HEK293T (cell line): ENCODE results near the gene OLA1.

Experiments
- ARNT ChIP-seq: fragments of 450-650 bp; IDR thresholded peaks from 2 replicates; pipeline ENCODE4 v1.6.1; 2017; ENCODE audit warnings: mild to moderate bottlenecking
- BHLHE40 ChIP-seq: fragments of 450-650 bp; IDR thresholded peaks from 2 replicates; pipeline ENCODE4 v1.6.1; 2016; ENCODE audit warnings: mild to moderate bottlenecking, moderate library complexity, borderline replicate concordance
- CTBP1 ChIP-seq: fragments of 450-650 bp; IDR thresholded peaks from 2 replicates; pipeline ENCODE4 v1.6.1; 2016; ENCODE audit warnings: borderline replicate concordance
- FOXM1 ChIP-seq: fragments of 450-650 bp; IDR thresholded peaks from 2 replicates; pipeline ENCODE4 v1.6.1; 2017; ENCODE audit warnings: mild to moderate bottlenecking, borderline replicate concordance
- HDGF ChIP-seq: fragments of 450-650 bp; IDR thresholded peaks from 2 replicates; pipeline ENCODE4 v1.6.1; 2017; ENCODE audit warnings: antibody characterized with exemption, borderline replicate concordance
- L3MBTL2 ChIP-seq: fragments of 450-650 bp; conservative IDR thresholded peaks from 2 replicates; pipeline ENCODE4 v1.6.1; 2016; ENCODE audit warnings: mild to moderate bottlenecking
- LEF1 ChIP-seq: fragments of 450-650 bp; IDR thresholded peaks from 2 replicates; pipeline ENCODE4 v1.6.1; 2017; ENCODE audit warnings: mild to moderate bottlenecking, borderline replicate concordance
- NFRKB ChIP-seq: fragments of 450-650 bp; IDR thresholded peaks from 2 replicates; pipeline ENCODE4 v1.6.1; 2016; ENCODE audit warnings: mild to moderate bottlenecking, moderate library complexity
- PKNOX1 ChIP-seq: fragments of 450-650 bp; IDR thresholded peaks from 2 replicates; pipeline ENCODE4 v1.6.1; 2016
- SP1 ChIP-seq: fragments of 450-650 bp; IDR thresholded peaks from 2 replicates; pipeline ENCODE4 v1.6.1; 2017
- SUZ12 ChIP-seq: fragments of 450-650 bp; IDR thresholded peaks from 2 replicates; pipeline ENCODE4 v1.6.1; 2016; ENCODE audit warnings: mild to moderate bottlenecking
- TARDBP ChIP-seq: fragments of 450-650 bp; IDR thresholded peaks from 2 replicates; pipeline ENCODE4 v1.6.1; 2016
- ZNF384 ChIP-seq: fragments of 450-650 bp; IDR thresholded peaks from 2 replicates; pipeline ENCODE4 v1.6.1; 2016

GRCh38 chr2:174248998-174249592 lies 763 bp upstream of the OLA1 start:
- TF ChIP-seq TARDBP (no peak), L3MBTL2 (peak; percentile 79), NFRKB (no peak), FOXM1 (no peak), ZNF384 (no peak), SUZ12 (no peak), LEF1 (no peak), CTBP1 (no peak), ARNT (no peak), SP1 (no peak), PKNOX1 (no peak), HDGF (no peak), BHLHE40 (no peak)
